Tibial nerve (tissue), 3 donors: ENCODE results near the gene CACNA1I.

Source experiments
- CTCF ChIP-seq, 5 experiments: fragments of 200-600 bp in 3 of 5; fragments of 450-650 bp in 2 of 5; sonication (generic) in 3 of 5; IDR thresholded peaks; one replicate each; pipeline ENCODE4 v1.5.1; 2016 to 2019; ENCODE audit warnings: antibody characterized with exemption in 5 of 5, mild to moderate bottlenecking in 3 of 5, moderate library complexity in 2 of 5
- POLR2A ChIP-seq, 2 donors: fragments of 450-650 bp; IDR thresholded peaks; one replicate each; pipeline ENCODE4 v1.6.1; 2017; ENCODE audit warnings: antibody characterized with exemption in 2 of 2, mild to moderate bottlenecking in 2 of 2, moderate library complexity in 2 of 2

DNA sequence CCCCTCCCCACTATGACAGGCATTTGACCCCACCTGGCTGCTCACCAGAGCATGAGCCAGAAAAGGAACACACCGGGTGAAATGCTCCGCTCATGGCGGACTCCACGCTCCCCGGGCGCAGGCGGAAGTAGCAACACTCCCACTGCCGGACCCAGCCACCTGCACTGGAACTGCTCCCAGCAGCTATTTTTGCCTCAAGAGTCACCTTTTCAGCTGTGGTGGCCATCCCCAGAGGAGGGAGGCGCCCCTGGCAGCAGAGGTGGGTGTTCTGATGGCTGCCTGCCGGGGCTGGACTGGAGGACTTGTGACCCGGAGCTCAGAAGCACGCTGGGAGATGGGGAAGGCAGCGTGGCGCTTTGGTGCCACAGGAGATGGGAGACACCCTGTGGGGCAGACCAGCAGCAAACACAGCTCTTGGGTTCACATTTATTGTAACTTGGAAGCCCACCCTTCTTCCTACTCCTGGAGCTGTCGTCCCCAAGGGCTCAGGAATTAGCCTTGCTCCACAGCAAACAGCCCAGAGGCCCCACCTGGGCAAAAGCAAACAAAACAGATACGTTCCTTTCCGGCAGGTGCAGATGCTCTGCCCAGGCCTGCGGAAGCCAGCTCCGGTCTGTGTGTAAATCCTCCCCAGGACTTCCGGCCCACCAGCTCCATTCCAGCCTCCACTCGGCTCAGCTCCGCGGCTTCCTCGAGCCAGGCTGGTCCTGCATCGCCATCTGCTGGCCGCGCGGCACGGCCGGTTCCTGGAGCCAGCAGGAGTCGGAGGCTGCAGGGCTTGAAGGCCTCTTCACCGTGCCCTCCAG lies 41.7 kb upstream of the CACNA1I start:
- peak in 1 of 2 donors; percentile 88 for TF ChIP-seq POLR2A (IDR thresholded peaks at IDR 0.05)
- TF ChIP-seq CTCF (IDR thresholded peaks at IDR 0.05) = peak; percentile 94 to 99 (median 97)
